Mesendoderm (in vitro differentiated cells): ENCODE measurements around the gene UBAP2.

Source experiments
- DNase-seq: peaks from one replicate; pipeline ENCODE4 v3.0.0; 2013
- H2AK5ac ChIP-seq: 2 replicates; pipeline ENCODE4 v1.6.1; 2013; ENCODE audit warnings: low read length, inconsistent platforms
- H2BK120ac ChIP-seq: 2 replicates; pipeline ENCODE4 v1.6.1; 2013; ENCODE audit warnings: low read depth, mild to moderate bottlenecking, low read length, moderate library complexity, mixed read lengths
- H2BK15ac ChIP-seq: replicated peaks from 2 replicates; pipeline ENCODE4 v1.6.1; 2013; ENCODE audit warnings: low read depth, mild to moderate bottlenecking, moderate library complexity
- H2BK5ac ChIP-seq: 2 replicates; pipeline ENCODE4 v1.6.1; 2013; ENCODE audit warnings: low read length, inconsistent platforms
- H3K18ac ChIP-seq: 2 replicates; pipeline ENCODE4 v1.6.1; 2013; ENCODE audit warnings: mild to moderate bottlenecking, low read length, mixed read lengths
- H3K23ac ChIP-seq: one replicate; pipeline ENCODE4 v1.6.1; 2013; ENCODE audit warnings: low read length
- H3K27ac ChIP-seq: 2 replicates; pipeline ENCODE4 v1.5.1; 2013; ENCODE audit warnings: low read depth, mild to moderate bottlenecking, inconsistent platforms, low read length, moderate library complexity
- H3K27me3 ChIP-seq: 2 replicates; pipeline ENCODE4 v1.6.1; 2013; ENCODE audit warnings: low read length, control low read depth, mild to moderate bottlenecking, inconsistent platforms; ENCODE audit not compliant: insufficient read depth, poor library complexity
- H3K36me3 ChIP-seq: 2 replicates; pipeline ENCODE4 v1.6.1; 2013; ENCODE audit warnings: low read length, inconsistent platforms; ENCODE audit not compliant: control insufficient read depth, insufficient read depth
- H3K4ac ChIP-seq: one replicate; pipeline ENCODE4 v1.6.1; 2013; ENCODE audit warnings: low read depth, mild to moderate bottlenecking, low read length, moderate library complexity
- H3K4me1 ChIP-seq: 2 replicates; pipeline ENCODE4 v1.6.1; 2013; ENCODE audit warnings: low read depth, low read length, inconsistent platforms; ENCODE audit not compliant: control insufficient read depth
- H3K4me2 ChIP-seq: 2 replicates; pipeline ENCODE4 v1.6.1; 2013; ENCODE audit warnings: low read length
- H3K4me3 ChIP-seq: 2 replicates; pipeline ENCODE4 v1.5.1; 2013; ENCODE audit warnings: mild to moderate bottlenecking, low read length
- H3K56ac ChIP-seq: one replicate; pipeline ENCODE4 v1.6.1; 2013; ENCODE audit warnings: low read length
- H3K79me1 ChIP-seq: 2 replicates; pipeline ENCODE4 v1.6.1; 2013; ENCODE audit warnings: low read length, inconsistent platforms
- H3K79me2 ChIP-seq: 2 replicates; pipeline ENCODE4 v1.6.1; 2013; ENCODE audit warnings: mild to moderate bottlenecking, low read length; ENCODE audit not compliant: control insufficient read depth, insufficient read depth
- H3K9ac ChIP-seq: 2 replicates; pipeline ENCODE4 v1.6.1; 2013; ENCODE audit warnings: low read length, inconsistent platforms
- H4K5ac ChIP-seq: one replicate; pipeline ENCODE4 v1.6.1; 2013; ENCODE audit warnings: low read length
- H4K8ac ChIP-seq: one replicate; pipeline ENCODE4 v1.6.1; 2013; ENCODE audit warnings: low read depth, mild to moderate bottlenecking, control low read depth, low read length, moderate library complexity
- WGBS: extraction: QIAGEN DNeasy Blood & Tissue Kit; methylation state at CpG from one replicate; pipeline ENCODE4 v1.1.7; 2013; ENCODE audit warnings: low lambda C conversion rate, missing lambda C conversion rate; ENCODE audit not compliant: insufficient coverage; ENCODE audit errors: extremely low coverage; 5-methylcytosine and 5-hydroxymethylcytosine counted together

The UBAP2 gene

GRCh38 chr9:34059954-34060353 lies 11.3 kb upstream of the UBAP2 start:
- no peak overlapping the region for H3K9ac ChIP-seq
- no peaks in the 10 kb centered on the region for H3K79me1 ChIP-seq
- no peaks in the 10 kb centered on the region for H3K79me2 ChIP-seq
- no peak overlapping the region for H2BK5ac ChIP-seq
- no peak for DNase-seq
- no peak overlapping the region for H3K4me2 ChIP-seq
- no peak overlapping the region for H4K5ac ChIP-seq
- H3K27me3 ChIP-seq = no peaks in the 10 kb centered on the region
- H3K4me3 ChIP-seq = no peak overlapping the region
- H2AK5ac ChIP-seq = no peak overlapping the region
- no peak overlapping the region for H3K23ac ChIP-seq
- no CpG with 5 or more reads among the region's 3 CpGs for WGBS
- no peak overlapping the region for H3K56ac ChIP-seq
- H3K27ac ChIP-seq = no peak overlapping the region
- H3K36me3 ChIP-seq = no peaks in the 10 kb centered on the region
- no peak overlapping the region for H2BK120ac ChIP-seq
- no peak overlapping the region for H4K8ac ChIP-seq
- no peak overlapping the region for H3K18ac ChIP-seq
- H2BK15ac ChIP-seq = no peak overlapping the region
- H3K4me1 ChIP-seq = no peaks in the 10 kb centered on the region
- H3K4ac ChIP-seq = no peak overlapping the region

- no peak overlapping the region for H3K27ac ChIP-seq
- H3K79me2 ChIP-seq = no peaks in the 10 kb centered on the region
- no peak for DNase-seq
Observed at GRCh38 chr9:34059281-34059680, 10.6 kb upstream of the UBAP2 start.

GRCh38 chr9:34049630-34050384 lies 1.1 kb upstream of the UBAP2 start:
- no peaks in the 10 kb centered on the region for H3K27me3 ChIP-seq
- H3K36me3 ChIP-seq = no peaks in the 10 kb centered on the region
- H3K56ac ChIP-seq = peak overlapping the region; percentile 98
- H3K18ac ChIP-seq = no peak overlapping the region
- peak overlapping the region; percentile 22 for H3K9ac ChIP-seq
- H3K4me1 ChIP-seq = peaks cover 4% of the 10 kb centered on the region
- no peak overlapping the region for H2BK5ac ChIP-seq
- DNase-seq = peak; percentile 88
- H2BK120ac ChIP-seq = no peak overlapping the region
- no CpG with 5 or more reads among the region's 18 CpGs for WGBS
- no peak overlapping the region for H3K4ac ChIP-seq
- peak overlapping the region; percentile 23 for H3K4me2 ChIP-seq
- no peaks in the 10 kb centered on the region for H3K79me1 ChIP-seq
- H4K8ac ChIP-seq = no peak overlapping the region
- H3K23ac ChIP-seq = no peak overlapping the region
- H2BK15ac ChIP-seq = no peak overlapping the region
- no peak overlapping the region for H2AK5ac ChIP-seq
- no peak overlapping the region for H3K4me3 ChIP-seq
- H3K79me2 ChIP-seq = peaks cover 33% of the 10 kb centered on the region
- peak overlapping the region; percentile 63 for H3K27ac ChIP-seq
- no peak overlapping the region for H4K5ac ChIP-seq

More at GRCh38 chr9:34059281-34059680, 10.6 kb upstream of the UBAP2 start:
- no peak overlapping the region for H3K4ac ChIP-seq
- H2BK5ac ChIP-seq = no peak overlapping the region
- H4K8ac ChIP-seq = no peak overlapping the region
- no peak overlapping the region for H3K9ac ChIP-seq
- H3K79me1 ChIP-seq = no peaks in the 10 kb centered on the region
- H2BK15ac ChIP-seq = no peak overlapping the region
- no peak overlapping the region for H3K56ac ChIP-seq
- no peaks in the 10 kb centered on the region for H3K27me3 ChIP-seq
- no peak overlapping the region for H2BK120ac ChIP-seq
- H3K4me1 ChIP-seq = no peaks in the 10 kb centered on the region
- H4K5ac ChIP-seq = no peak overlapping the region
- H3K4me2 ChIP-seq = no peak overlapping the region
- H3K23ac ChIP-seq = no peak overlapping the region
- WGBS = no CpG with 5 or more reads among the region's 3 CpGs
- no peak overlapping the region for H3K18ac ChIP-seq
- H2AK5ac ChIP-seq = no peak overlapping the region
- H3K36me3 ChIP-seq = no peaks in the 10 kb centered on the region
- no peak overlapping the region for H3K4me3 ChIP-seq

- Histone ChIP-seq H4K8ac (no peak overlapping the region), H3K18ac (peak overlapping the region; percentile 33), H3K4me3 (peak overlapping the region; percentile 85), H3K9ac (peak overlapping the region; percentile 95), H2BK120ac (no peak overlapping the region), H2BK5ac (no peak overlapping the region), H3K79me1 (no peaks in the 10 kb centered on the region), H2BK15ac (no peak overlapping the region), H4K5ac (no peak overlapping the region), H3K4me2 (peak overlapping the region; percentile 82), H3K36me3 (no peaks in the 10 kb centered on the region), H3K23ac (peak overlapping the region; percentile 81), H3K79me2 (peaks cover 48% of the 10 kb centered on the region), H3K56ac (peak overlapping the region; percentile 98), H3K27me3 (no peaks in the 10 kb centered on the region), H3K4me1 (peaks cover 4% of the 10 kb centered on the region), H3K4ac (peak overlapping the region; percentile 95), H2AK5ac (peak overlapping the region; percentile 25), H3K27ac (peak overlapping the region; percentile 74)
- WGBS = no CpG with 5 or more reads among the region's 29 CpGs
- DNase-seq = peak; percentile 62
Observed at GRCh38 chr9:34047864-34048726, 592 bp downstream of the UBAP2 start.

- Histone ChIP-seq H3K27me3 (no peaks in the 10 kb centered on the region), H3K9ac (peak overlapping the region; percentile 95), H3K18ac (no peak overlapping the region), H3K56ac (peak overlapping the region; percentile 77), H2BK5ac (no peak overlapping the region), H2BK15ac (no peak overlapping the region), H3K4me3 (peak overlapping the region; percentile 3), H4K8ac (no peak overlapping the region), H3K23ac (no peak overlapping the region), H3K27ac (no peak overlapping the region), H3K4me1 (peaks cover 4% of the 10 kb centered on the region), H3K79me2 (peaks cover 58% of the 10 kb centered on the region), H3K4me2 (peak overlapping the region; percentile 82), H2BK120ac (no peak overlapping the region), H3K36me3 (no peaks in the 10 kb centered on the region), H3K79me1 (peaks cover 2% of the 10 kb centered on the region), H2AK5ac (no peak overlapping the region), H4K5ac (no peak overlapping the region), H3K4ac (no peak overlapping the region)
- no CpG with 5 or more reads among the region's 5 CpGs for WGBS
- peak; percentile 42 for DNase-seq
Observed at GRCh38 chr9:34046784-34047379, 1.8 kb downstream of the UBAP2 start.
